Mesodermal cell (in vitro differentiated cells): Measurements from ENCODE around the gene CDH16.
"Not testable (repeated sequence)": the region's sequence is repeated elsewhere in the genome, so short reads cannot be mapped to it uniquely, and the experiment has no call there.

Experiments used
- H3K27ac ChIP-seq: 2 replicates; pipeline ENCODE4 v1.7.0; 2013; ENCODE audit warnings: mild to moderate bottlenecking, low read depth, low read length, moderate library complexity; ENCODE audit not compliant: severe bottlenecking
- H3K36me3 ChIP-seq: 2 replicates; pipeline ENCODE4 v1.7.1; 2013; ENCODE audit warnings: mild to moderate bottlenecking, low read length, moderate library complexity; ENCODE audit not compliant: control insufficient read depth, insufficient read depth
- H3K4me1 ChIP-seq: one replicate; pipeline ENCODE4 v1.7.1; 2013; ENCODE audit warnings: mild to moderate bottlenecking, low read length; ENCODE audit not compliant: insufficient read depth, control insufficient read depth, poor library complexity, severe bottlenecking
- H3K4me3 ChIP-seq: 2 replicates; pipeline ENCODE4 v1.7.0; 2013; ENCODE audit warnings: low read length, control low read depth, mild to moderate bottlenecking; ENCODE audit not compliant: insufficient read depth, poor library complexity, severe bottlenecking; ENCODE audit errors: extremely low read depth
- H3K9me3 ChIP-seq: 2 replicates; pipeline ENCODE4 v1.7.1; 2013; ENCODE audit warnings: mild to moderate bottlenecking, low read length, moderate library complexity; ENCODE audit not compliant: control insufficient read depth
- WGBS, 2 experiments: methylation state at CpG; one replicate each; pipeline ENCODE4 v1.1.5; 2013; ENCODE audit warnings: missing lambda C conversion rate in 2 of 2; ENCODE audit not compliant: insufficient coverage in 2 of 2; 5-methylcytosine and 5-hydroxymethylcytosine counted together

The CDH16 gene

GRCh38 chr16:66945939-66946338 lies 27.3 kb upstream of the CDH16 start:
- Histone ChIP-seq H3K9me3 (peaks cover under 1% of the 10 kb centered on the region), H3K4me3 (no peak overlapping the region), H3K27ac (no peak overlapping the region), H3K36me3 (peaks cover 29% of the 10 kb centered on the region), H3K4me1 (no peaks in the 10 kb centered on the region)
- 89 to 95% methylated on average over 2 of the region's 4 CpGs for WGBS, 2 experiments

GRCh38 chr16:66944971-66945370 lies 26.3 kb upstream of the CDH16 start:
- H3K9me3 ChIP-seq, H3K4me3 ChIP-seq, H3K27ac ChIP-seq, H3K4me1 ChIP-seq: not testable (repeated sequence)
- H3K36me3 ChIP-seq: peaks cover 35% of the 10 kb centered on the region
- 92 to 99% methylated on average over 7 of the region's 9 CpGs for WGBS, 2 experiments

GRCh38 chr16:66944054-66944441 lies 25.4 kb upstream of the CDH16 start:
- Histone ChIP-seq H3K27ac (no peak overlapping the region), H3K36me3 (peaks cover 42% of the 10 kb centered on the region), H3K4me1 (no peaks in the 10 kb centered on the region), H3K4me3 (no peak overlapping the region), H3K9me3 (no peaks in the 10 kb centered on the region)
- WGBS, 2 experiments: no CpG with 5 or more reads among the region's 5 CpGs

- 97% methylated on average over 13 to 14 of the region's 15 CpGs for WGBS, 2 experiments
- Histone ChIP-seq H3K4me3 (no peak overlapping the region), H3K9me3 (no peaks in the 10 kb centered on the region), H3K27ac (no peak overlapping the region), H3K4me1 (no peaks in the 10 kb centered on the region), H3K36me3 (peaks cover 46% of the 10 kb centered on the region)
These were observed 24.9 kb upstream of the CDH16 start for GRCh38 chr16:66943426-66944053.

GRCh38 chr16:66942981-66943380 lies 24.3 kb upstream of the CDH16 start:
- Histone ChIP-seq H3K27ac (no peak overlapping the region), H3K4me3 (no peak overlapping the region), H3K4me1 (no peaks in the 10 kb centered on the region), H3K36me3 (peaks cover 46% of the 10 kb centered on the region), H3K9me3 (no peaks in the 10 kb centered on the region)
- WGBS, 2 experiments: 97% methylated on average over 4 to 5 of the region's 5 CpGs

- H3K36me3 ChIP-seq: peaks cover 58% of the 10 kb centered on the region
- no peak overlapping the region for H3K4me3 ChIP-seq
- H3K4me1 ChIP-seq: peaks cover 8% of the 10 kb centered on the region
- no peaks in the 10 kb centered on the region for H3K9me3 ChIP-seq
- 97 to 98% methylated on average over 15 to 16 of the region's 16 CpGs for WGBS, 2 experiments
- no peak overlapping the region for H3K27ac ChIP-seq
These were observed 21.6 kb upstream of the CDH16 start for GRCh38 chr16:66940236-66940635.

GRCh38 chr16:66939366-66939765 lies 20.7 kb upstream of the CDH16 start:
- H3K9me3 ChIP-seq: no peaks in the 10 kb centered on the region
- H3K4me3 ChIP-seq: no peak overlapping the region
- no peak overlapping the region for H3K27ac ChIP-seq
- peaks cover 58% of the 10 kb centered on the region for H3K36me3 ChIP-seq
- H3K4me1 ChIP-seq: peaks cover 9% of the 10 kb centered on the region

GRCh38 chr16:66937725-66938337 lies 19.1 kb upstream of the CDH16 start:
- Histone ChIP-seq H3K4me3 (no peak overlapping the region), H3K9me3 (no peaks in the 10 kb centered on the region), H3K36me3 (peaks cover 50% of the 10 kb centered on the region), H3K4me1 (peaks cover 13% of the 10 kb centered on the region), H3K27ac (no peak overlapping the region)
- 96 to 98% methylated on average over 9 of the region's 10 CpGs for WGBS, 2 experiments

- H3K4me1 ChIP-seq: peaks cover 13% of the 10 kb centered on the region
- no peak overlapping the region for H3K27ac ChIP-seq
- peaks cover 48% of the 10 kb centered on the region for H3K36me3 ChIP-seq
- H3K4me3 ChIP-seq: no peak overlapping the region
- WGBS, 2 experiments: 93 to 95% methylated on average over 2 to 3 of the region's 4 CpGs
- H3K9me3 ChIP-seq: no peaks in the 10 kb centered on the region
These were observed 18.3 kb upstream of the CDH16 start for GRCh38 chr16:66936889-66937554.

- peaks cover 13% of the 10 kb centered on the region for H3K4me1 ChIP-seq
- peaks cover 47% of the 10 kb centered on the region for H3K36me3 ChIP-seq
- H3K4me3 ChIP-seq: no peak overlapping the region
- WGBS, 2 experiments: 92 to 100% methylated on average over 5 of the region's 6 CpGs
- no peak overlapping the region for H3K27ac ChIP-seq
- no peaks in the 10 kb centered on the region for H3K9me3 ChIP-seq
These were observed 17.8 kb upstream of the CDH16 start for GRCh38 chr16:66936462-66936861.
